ELF-1 (cell line): Measurements from ENCODE around the gene SHISAL2A.

ENCODE experiments used
- DNase-seq: peaks from one replicate; pipeline ENCODE4 v3.0.0-alpha.2; 2016; ENCODE audit warnings: low read depth, low spot score

SHISAL2A gene

DNA sequence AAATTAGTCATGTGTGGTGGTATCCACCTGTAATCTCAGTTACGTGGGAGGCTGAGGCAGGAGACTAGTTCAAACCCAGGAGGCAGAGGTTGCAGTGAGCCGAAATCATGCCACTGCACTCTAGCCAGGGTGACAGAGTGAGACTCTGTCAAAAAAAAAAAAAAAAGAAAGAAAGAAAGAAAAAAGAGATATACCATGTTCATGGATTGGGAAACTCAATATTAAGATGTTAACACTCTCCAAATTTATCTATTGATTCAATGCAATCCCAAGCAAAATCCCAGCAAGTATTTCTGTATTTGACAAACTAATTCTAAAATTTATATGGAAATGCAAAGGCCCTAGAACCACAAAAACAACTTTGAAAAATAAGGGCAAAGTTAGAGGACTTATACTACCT lies 11.0 kb upstream of the SHISAL2A start:
- no peak for DNase-seq

- no peak for DNase-seq
These were observed 9.2 kb upstream of the SHISAL2A start for GRCh38 chr1:52623812-52624211.

DNA sequence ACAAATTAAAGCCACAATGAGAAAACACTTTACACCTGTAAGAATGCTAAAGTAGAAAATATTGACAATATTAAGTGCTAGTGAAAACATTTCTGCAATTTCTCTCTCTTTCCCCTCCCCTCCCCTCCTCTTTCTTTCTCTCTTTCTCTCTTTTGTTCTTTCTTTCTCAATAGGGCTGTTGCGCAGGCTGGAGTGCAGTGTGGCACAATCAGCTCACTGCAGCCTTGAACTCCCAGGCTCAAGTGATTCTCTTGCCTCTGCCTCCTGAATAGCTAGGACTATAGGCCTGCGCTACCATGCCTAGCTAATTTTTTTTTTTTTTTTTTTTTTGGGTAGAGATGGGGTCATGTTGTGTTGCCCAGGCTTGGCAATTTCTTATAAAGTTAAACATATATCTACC lies 5.9 kb upstream of the SHISAL2A start:
- no peak for DNase-seq

DNA sequence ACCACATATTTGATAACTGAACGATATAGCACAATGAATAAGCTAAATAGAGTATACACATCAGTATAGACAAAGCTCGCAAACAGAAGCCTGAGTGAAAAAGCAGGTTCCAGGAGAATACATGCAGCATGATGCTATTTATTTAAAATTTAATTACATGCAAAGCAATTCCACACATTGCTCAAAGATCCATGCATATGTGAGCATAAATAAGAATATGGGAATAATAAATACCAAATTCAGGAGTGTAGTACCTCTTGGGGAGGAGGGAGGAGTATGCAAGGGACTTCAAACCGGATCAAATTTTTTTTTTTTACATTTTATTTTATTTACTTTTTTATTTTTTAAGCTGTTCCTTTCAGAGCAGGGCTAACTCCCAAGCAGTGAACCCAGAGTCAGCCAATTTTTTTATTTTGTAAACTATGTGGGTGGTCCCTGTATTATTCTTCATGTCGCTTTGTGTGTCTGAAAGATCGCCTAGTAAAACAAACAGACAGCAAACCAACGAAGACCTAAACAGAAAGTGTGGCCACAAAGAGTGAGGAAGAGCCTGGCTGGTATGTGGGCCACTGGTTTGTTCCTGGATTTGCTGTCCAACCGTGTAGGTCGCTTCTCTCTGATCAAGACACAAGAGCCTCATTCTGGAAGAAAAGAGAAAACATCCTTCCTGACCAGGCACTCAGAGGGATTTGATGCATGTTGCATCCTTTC lies 4.2 kb upstream of the SHISAL2A start:
- no peak for DNase-seq

DNA sequence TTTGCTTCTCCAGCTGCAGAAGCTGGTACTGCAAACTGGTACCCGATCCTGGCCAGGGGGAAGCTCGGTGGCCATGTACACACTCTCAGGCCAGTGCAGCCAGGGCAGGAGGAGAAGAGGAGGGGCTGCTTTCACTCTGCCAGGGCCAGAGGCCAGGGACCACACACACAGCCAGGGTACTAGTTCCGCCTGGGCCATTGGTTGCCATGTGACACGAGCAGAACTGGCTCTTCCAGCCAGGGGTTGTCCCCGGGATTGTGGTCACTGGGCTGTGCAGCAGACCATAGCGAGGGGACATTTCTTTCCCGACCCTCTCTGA lies 3.7 kb upstream of the SHISAL2A start:
- peak; percentile 78 for DNase-seq

DNA sequence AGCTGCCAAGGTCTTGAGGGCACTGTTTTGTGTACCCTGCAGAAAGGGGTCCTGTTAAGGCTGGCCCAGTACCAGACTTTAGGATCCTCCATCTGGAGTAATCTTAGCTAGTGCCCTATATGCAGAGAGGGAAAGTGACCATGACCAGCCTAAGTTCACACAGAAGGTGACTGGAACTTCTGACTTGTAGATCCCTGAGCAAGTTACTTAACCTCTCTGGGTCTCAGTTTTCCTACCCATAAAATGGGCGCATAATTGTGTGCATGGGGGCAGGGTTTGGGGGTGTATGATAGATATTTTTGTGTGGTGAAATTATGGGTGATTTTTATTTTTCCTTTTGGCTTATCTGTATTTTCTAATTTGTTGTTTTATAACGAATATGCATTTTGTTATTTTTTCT lies 3.3 kb upstream of the SHISAL2A start:
- no peak for DNase-seq

DNA sequence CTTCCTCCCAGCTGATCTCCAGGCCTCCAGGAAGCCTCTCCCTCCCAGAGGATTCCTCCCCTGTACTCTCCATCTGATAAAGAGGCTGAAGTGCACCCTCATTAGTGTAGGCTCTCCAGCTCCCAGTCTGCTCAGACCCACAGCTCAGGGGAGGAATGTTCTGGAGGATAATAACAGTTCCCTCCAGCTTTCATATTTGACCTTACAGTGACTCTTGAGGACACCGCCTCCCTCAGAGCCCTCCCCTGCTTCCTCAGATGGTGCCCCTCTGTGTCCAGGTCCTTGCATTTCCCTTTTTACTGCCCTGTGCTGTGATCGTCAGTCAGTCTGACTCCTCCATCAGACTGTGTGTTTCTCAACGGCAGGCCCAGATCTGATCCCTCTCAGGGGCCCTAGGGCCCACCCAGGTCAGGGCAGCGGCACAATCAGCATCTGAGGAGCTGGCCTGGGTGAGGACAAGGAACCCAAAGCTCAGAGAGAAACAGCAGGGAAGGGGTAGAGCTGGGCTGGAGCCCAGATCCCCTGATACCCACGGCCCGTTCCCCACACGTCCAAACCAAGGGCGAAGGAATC lies 1.1 kb upstream of the SHISAL2A start:
- no peak for DNase-seq

- DNase-seq: peak; percentile 65
These were observed 355 bp downstream of the SHISAL2A start for GRCh38 chr1:52633291-52633754.

DNA sequence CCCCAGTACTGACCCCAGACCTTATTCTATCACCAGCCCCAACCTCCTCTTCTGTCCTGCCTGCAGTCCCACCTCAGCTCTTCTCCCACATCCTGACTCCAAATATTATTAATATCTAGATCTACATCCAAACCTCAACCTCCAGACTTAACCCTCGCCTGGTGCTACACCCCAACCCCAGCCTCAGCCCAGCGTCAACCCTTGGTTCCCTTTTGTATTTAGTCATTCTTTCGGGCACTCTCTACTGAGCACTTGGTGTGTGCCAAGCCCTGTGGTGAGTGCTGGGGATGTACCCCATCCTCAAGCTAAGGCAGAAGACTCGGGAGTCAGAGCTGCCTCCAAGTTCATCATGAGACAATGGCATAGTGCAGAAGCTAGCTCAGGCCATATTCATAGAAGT lies 1.1 kb downstream of the SHISAL2A start:
- DNase-seq: no peak

GRCh38 chr1:52635321-52636089 lies 2.5 kb downstream of the SHISAL2A start:
- DNase-seq: no peak

DNA sequence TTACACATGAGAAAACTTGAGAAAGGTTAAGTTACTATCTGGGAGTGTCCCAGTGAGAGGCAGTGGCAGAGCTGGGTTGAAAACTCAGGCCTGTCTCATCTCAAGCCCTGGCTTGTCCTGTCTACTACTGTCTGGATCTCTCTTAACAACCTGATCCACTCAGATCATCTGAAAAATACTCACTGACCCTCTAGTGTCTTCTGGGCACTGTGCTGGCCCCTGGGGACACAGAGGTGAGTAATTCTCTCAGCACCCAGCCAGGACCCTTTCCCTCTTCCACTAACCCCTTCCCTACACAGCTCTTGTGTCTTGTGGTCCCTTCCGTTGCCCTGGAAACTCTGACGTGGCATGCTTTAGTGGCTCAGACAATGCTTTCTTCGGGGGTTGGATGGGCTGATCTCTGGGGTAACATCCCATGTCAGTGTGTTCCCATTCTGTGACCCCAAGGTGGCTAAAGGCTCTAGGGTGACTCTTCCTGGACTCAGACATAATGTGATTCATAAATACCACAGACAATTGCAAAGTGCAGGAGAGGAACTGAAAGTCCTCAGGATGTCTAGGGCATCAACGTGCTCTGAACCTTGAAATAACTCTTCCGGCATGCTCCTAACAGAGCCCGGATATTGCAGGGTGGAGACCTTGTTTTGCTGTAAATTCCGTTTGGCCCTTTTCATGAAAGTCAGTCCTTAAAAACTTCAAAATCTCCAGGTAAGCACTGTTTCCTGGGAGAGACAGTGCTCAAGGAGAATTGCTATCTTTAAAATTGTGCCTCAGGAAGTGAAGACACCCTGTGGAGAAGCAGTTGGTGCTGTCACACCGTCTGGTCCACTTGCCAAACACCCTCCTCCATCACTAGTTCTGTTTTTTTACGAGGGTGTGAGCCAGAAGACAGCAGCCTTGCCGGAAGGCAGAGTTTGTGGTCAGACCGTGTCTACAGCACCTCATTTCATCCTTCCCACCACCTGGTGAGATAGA lies 4.0 kb downstream of the SHISAL2A start:
- peak; percentile 32 for DNase-seq

GRCh38 chr1:52637946-52638345 lies 5.0 kb downstream of the SHISAL2A start:
- DNase-seq: no peak

GRCh38 chr1:52640697-52641096 lies 7.7 kb downstream of the SHISAL2A start:
- DNase-seq: no peak

GRCh38 chr1:52641307-52641706 lies 8.3 kb downstream of the SHISAL2A start:
- DNase-seq: no peak

- no peak for DNase-seq
These were observed 12.3 kb downstream of the SHISAL2A start for GRCh38 chr1:52645261-52645660.

GRCh38 chr1:52651904-52652303 lies 18.9 kb downstream of the SHISAL2A start:
- no peak for DNase-seq

GRCh38 chr1:52653207-52653849 lies 20.4 kb downstream of the SHISAL2A start:
- DNase-seq: no peak

- no peak for DNase-seq
These were observed 21.1 kb downstream of the SHISAL2A start for GRCh38 chr1:52654063-52654462.

DNA sequence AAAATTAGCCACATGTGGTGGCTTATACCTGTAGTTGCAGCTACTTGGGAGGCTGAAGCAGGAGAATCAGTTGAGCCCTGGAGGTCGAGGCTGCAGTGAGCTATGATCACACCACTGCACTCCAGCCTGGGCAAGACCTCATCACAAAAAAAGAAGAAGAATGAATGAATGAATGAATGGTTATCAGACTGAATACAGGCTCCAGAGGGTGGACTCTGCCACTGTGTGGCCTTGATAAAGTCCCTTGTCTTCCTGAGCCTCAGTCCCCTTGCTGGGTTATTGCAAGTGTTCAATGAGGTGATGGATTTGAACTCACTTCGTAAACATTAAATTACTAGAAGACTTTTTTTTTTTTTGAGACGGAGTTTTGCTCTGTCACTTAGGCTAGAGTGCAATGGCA lies 24.7 kb downstream of the SHISAL2A start:
- DNase-seq: no peak

GRCh38 chr1:52658795-52659194 lies 25.8 kb downstream of the SHISAL2A start:
- no peak for DNase-seq

DNA sequence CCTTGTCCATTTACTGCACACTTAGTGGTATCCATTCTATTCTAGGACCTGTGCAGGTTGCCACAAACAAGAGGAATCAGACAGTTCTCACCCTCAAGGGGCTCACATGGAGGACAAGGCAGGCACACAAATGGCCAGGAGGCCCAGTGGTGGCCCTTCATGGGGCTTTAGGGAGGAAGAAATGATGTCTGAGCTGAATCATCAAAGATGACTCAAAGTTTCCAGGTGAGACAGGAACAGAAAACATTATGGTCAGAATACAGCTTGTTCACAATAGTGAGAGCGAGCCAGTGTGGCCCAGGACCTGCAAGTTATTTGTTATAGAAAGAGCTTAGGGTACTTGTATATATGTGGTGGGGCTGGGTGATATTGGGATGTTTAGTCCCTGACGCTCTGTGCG lies 26.4 kb downstream of the SHISAL2A start:
- DNase-seq: no peak
